ENCODE results near the gene ATP2B3.

Gene ATP2B3

DNA sequence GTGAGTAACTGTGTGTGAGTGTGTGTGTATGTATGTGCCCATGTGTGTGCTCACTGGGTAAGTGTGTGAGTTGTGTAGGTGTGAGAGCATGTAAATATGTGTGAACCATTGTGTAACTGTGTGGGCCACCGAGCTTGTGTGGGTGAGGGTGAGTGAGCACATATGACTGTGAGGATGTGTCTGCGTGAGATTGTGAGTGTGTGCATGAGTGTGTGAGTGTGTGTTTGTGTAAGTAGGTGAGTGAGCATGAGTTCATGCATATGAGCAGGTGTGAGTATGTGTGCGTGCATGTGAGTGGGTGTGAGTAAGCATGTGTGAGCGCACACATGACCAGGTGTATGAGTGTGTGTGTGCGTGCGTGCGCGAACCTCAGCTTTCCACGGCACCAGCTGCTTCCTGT, 1.4 kb upstream of the ATP2B3 start:
- H3K36me3 ChIP-seq (ENCODE audit: control insufficient read depth in 5 of 5, insufficient read depth in 5 of 5, low read length in 5 of 5) = no peaks in the 10 kb centered on the region

DNA sequence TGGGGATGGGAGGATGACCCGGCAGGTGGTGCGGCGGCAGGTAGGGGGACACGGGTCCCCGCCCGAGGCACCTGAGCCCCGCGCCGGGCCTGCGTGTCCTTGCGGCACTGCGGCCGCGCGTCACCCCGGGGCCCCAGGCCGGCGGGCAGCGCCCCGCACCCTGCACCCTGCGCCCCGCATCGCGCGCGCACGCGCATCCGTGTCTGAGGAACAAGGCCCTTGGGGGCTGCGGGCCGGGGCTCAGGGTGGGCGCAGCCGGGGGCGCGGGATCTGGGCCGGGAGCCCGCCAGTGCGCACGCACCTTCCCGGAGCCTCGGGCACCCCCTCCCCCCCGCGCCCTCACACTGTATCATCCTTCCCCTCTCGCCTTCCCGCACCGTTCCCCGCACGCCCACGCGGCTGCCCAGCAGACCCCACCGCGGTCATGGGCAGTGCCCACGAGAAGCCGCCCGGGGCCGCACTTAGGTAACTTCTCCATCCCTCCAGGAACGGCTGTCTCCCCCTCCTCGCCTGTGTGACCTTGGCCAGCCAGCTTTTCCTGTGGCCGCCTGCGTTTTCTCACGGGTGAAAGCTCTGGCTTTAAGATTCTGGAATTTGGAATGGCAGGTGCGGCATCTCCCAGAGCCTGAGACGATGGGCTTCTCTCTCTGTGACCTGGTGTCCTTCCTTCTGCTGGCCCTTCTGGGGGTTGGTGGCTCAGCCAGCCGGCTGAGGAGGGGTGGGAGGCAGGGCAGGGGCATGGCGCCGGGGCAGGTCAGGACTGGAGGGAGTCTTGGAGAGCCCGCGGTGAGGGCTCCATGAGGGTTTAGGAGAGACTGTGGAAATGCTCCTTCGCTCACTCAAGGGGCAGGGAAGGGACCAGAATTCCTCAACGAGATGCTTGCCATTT, 748 bp downstream of the ATP2B3 start:
- Histone ChIP-seq H3K4me1 (ENCODE audit: control insufficient read depth in 5 of 5, insufficient read depth in 5 of 5, low read length in 5 of 5) (peaks cover 0 to 6% (median 0%) of the 10 kb centered on the region in 5 donors), H3K4me3 (ENCODE audit: low read depth in 1 of 5, low read length in 5 of 5) (no peak overlapping the region), H3K27me3 (ENCODE audit: control insufficient read depth in 5 of 5, insufficient read depth in 4 of 5, low read length in 5 of 5) (peaks cover 14 to 79% (median 71%) of the 10 kb centered on the region in 5 donors), H3K27ac (ENCODE audit: low read depth, low read length) (no peak overlapping the region), H3K9me3 (ENCODE audit: control insufficient read depth in 5 of 5, low read length in 5 of 5) (no peaks in the 10 kb centered on the region), H3K36me3 (ENCODE audit: control insufficient read depth in 5 of 5, insufficient read depth in 5 of 5, low read length in 5 of 5) (no peaks in the 10 kb centered on the region), H3K9ac (ENCODE audit: low read length in 5 of 5) (no peak overlapping the region)

More for the DNA sequence above, 1.4 kb upstream of the ATP2B3 start:
- peaks cover 14 to 74% (median 63%) of the 10 kb centered on the region in 5 donors for H3K27me3 ChIP-seq (ENCODE audit: control insufficient read depth in 5 of 5, insufficient read depth in 4 of 5, low read length in 5 of 5)
- H3K9me3 ChIP-seq (ENCODE audit: control insufficient read depth in 5 of 5, low read length in 5 of 5) = no peaks in the 10 kb centered on the region
- H3K27ac ChIP-seq (ENCODE audit: low read depth, low read length) = no peak overlapping the region
- H3K9ac ChIP-seq (ENCODE audit: low read length in 5 of 5) = no peak overlapping the region
- H3K4me3 ChIP-seq (ENCODE audit: low read depth in 1 of 5, low read length in 5 of 5) = no peak overlapping the region
- peaks cover 0 to 3% (median 0%) of the 10 kb centered on the region in 5 donors for H3K4me1 ChIP-seq (ENCODE audit: control insufficient read depth in 5 of 5, insufficient read depth in 5 of 5, low read length in 5 of 5)

DNA sequence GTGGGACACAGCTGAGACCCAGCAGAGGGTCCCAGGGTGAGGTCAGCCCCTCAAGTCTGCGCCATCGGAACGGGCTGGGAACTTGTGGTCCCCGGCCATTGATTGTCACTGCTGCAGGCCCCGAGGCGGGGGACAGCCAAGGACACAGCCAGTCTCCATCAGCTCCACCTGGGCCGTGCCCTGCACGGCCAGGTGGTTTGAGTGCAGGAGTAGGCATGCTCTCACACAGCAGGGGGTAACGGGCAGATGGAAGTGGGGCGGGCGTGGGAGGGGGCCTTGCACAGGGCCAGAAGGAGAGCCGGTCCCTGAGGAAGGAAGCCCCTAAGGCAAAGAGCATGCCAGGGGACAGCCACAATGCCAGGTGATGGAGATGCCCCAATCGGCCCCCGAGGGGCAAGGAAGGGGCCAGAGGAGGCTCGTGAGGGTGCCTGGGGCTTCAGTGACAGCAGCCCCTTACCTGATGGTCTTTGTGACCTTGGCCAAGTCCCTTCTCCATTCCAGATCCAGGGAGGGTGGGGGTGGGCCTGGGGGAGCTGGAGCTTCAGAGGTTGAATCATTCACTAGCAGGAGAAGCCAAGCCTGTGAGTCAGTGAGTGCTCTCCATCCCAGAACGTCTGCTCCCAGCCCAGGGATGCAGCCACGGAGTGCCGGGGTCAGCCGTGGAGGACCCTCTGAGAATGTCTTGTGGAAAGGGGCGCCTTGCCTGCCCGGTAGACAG, 2.3 kb downstream of the ATP2B3 start:
- H3K4me3 ChIP-seq (ENCODE audit: low read depth in 1 of 5, low read length in 5 of 5) = no peak overlapping the region
- H3K27ac ChIP-seq (ENCODE audit: low read depth, low read length) = no peak overlapping the region
- no peaks in the 10 kb centered on the region for H3K9me3 ChIP-seq (ENCODE audit: control insufficient read depth in 5 of 5, low read length in 5 of 5)
- H3K9ac ChIP-seq (ENCODE audit: low read length in 5 of 5) = no peak overlapping the region
- H3K4me1 ChIP-seq (ENCODE audit: control insufficient read depth in 5 of 5, insufficient read depth in 5 of 5, low read length in 5 of 5) = peaks cover 0 to 6% (median 0%) of the 10 kb centered on the region in 5 donors
- H3K36me3 ChIP-seq (ENCODE audit: control insufficient read depth in 5 of 5, insufficient read depth in 5 of 5, low read length in 5 of 5) = no peaks in the 10 kb centered on the region
- H3K27me3 ChIP-seq (ENCODE audit: control insufficient read depth in 5 of 5, insufficient read depth in 4 of 5, low read length in 5 of 5) = peaks cover 14 to 76% (median 67%) of the 10 kb centered on the region in 5 donors

DNA sequence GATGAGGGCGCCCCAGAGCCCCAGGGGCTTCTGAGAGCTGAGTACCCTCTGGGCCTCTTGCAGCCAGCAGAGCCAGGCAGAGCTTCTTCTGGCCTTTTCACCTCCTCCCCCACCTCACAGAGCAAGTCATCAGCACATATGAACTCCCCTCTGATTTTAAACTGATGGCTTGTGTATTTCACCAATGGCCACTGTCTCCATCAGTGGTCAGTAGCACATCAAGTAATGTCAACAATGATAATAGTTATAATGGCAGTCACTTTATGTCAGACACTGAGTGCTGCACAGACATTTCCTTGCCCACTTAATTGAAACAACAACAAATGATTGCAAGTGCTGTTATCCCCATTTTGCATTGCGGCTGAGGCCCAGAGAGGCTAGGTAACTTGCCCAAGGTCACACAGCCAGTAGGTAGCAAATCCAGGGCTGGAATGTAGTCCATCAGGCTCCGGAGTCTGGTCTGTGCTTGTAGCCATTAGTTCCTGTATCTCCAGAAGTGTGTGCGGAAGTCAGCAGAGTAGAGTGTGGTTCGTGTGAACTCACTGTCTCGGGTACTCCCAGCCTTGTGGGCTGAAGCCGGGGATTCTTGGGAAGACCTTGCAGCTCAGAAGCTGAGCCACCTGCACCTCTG, 3.0 kb downstream of the ATP2B3 start:
- Histone ChIP-seq H3K27ac (ENCODE audit: low read depth, low read length) (no peak overlapping the region), H3K4me3 (ENCODE audit: low read depth in 1 of 5, low read length in 5 of 5) (no peak overlapping the region), H3K36me3 (ENCODE audit: control insufficient read depth in 5 of 5, insufficient read depth in 5 of 5, low read length in 5 of 5) (no peaks in the 10 kb centered on the region), H3K4me1 (ENCODE audit: control insufficient read depth in 5 of 5, insufficient read depth in 5 of 5, low read length in 5 of 5) (peaks cover 0 to 6% (median 0%) of the 10 kb centered on the region in 5 donors), H3K9me3 (ENCODE audit: control insufficient read depth in 5 of 5, low read length in 5 of 5) (no peaks in the 10 kb centered on the region), H3K9ac (ENCODE audit: low read length in 5 of 5) (no peak overlapping the region), H3K27me3 (ENCODE audit: control insufficient read depth in 5 of 5, insufficient read depth in 4 of 5, low read length in 5 of 5) (peaks cover 13 to 75% (median 67%) of the 10 kb centered on the region in 5 donors)

DNA sequence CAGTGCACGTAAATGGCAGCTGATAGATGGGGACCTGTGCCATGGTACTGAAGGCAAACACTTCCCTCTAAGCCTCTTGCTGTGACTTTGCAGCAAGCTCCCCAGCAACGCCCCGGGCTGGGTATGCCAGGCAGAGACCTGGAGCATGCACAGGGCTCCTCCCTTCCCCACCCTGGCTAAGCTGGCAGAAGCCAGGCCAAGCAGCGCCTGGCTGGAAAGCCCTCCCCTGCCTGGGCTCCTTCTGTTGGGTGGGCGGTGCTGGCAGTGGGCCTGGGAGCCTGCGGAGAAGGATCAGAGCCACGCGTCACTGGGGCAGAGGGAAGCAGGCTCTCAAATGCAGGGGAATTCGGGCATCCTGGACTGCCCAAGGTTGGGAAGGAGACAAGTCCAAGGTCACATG, 3.6 kb downstream of the ATP2B3 start:
- Histone ChIP-seq H3K4me3 (ENCODE audit: low read depth in 1 of 5, low read length in 5 of 5) (no peak overlapping the region), H3K4me1 (ENCODE audit: control insufficient read depth in 5 of 5, insufficient read depth in 5 of 5, low read length in 5 of 5) (peaks cover 0 to 6% (median 0%) of the 10 kb centered on the region in 5 donors), H3K9ac (ENCODE audit: low read length in 5 of 5) (no peak overlapping the region), H3K27ac (ENCODE audit: low read depth, low read length) (no peak overlapping the region), H3K27me3 (ENCODE audit: control insufficient read depth in 5 of 5, insufficient read depth in 4 of 5, low read length in 5 of 5) (peaks cover 18 to 75% (median 68%) of the 10 kb centered on the region in 5 donors), H3K36me3 (ENCODE audit: control insufficient read depth in 5 of 5, insufficient read depth in 5 of 5, low read length in 5 of 5) (no peaks in the 10 kb centered on the region), H3K9me3 (ENCODE audit: control insufficient read depth in 5 of 5, low read length in 5 of 5) (no peaks in the 10 kb centered on the region)

DNA sequence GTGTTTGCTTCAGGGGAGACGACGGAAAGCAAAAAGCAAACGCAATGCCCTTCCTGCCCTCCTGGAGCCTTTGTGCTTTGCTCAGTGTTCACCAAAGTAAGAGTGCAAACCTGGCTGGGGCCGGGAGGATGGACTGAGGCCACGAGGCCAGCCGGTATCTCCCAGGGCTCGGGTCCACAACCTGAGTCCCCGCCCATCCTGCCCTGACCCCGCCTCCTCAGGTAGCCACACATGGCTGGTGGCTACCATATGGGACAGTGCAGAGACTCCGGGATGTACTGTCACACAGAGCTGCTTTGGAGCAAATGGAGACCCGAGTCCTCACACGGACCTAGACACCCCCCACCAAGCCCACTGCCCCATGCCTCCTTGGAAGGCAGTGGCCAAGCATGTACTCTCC, 4.8 kb downstream of the ATP2B3 start:
- Histone ChIP-seq H3K4me3 (ENCODE audit: low read depth in 1 of 5, low read length in 5 of 5) (no peak overlapping the region), H3K9me3 (ENCODE audit: control insufficient read depth in 5 of 5, low read length in 5 of 5) (no peaks in the 10 kb centered on the region), H3K27me3 (ENCODE audit: control insufficient read depth in 5 of 5, insufficient read depth in 4 of 5, low read length in 5 of 5) (peaks cover 14 to 77% (median 74%) of the 10 kb centered on the region in 5 donors), H3K27ac (ENCODE audit: low read depth, low read length) (no peak overlapping the region), H3K4me1 (ENCODE audit: control insufficient read depth in 5 of 5, insufficient read depth in 5 of 5, low read length in 5 of 5) (peaks cover 0 to 6% (median 0%) of the 10 kb centered on the region in 5 donors), H3K36me3 (ENCODE audit: control insufficient read depth in 5 of 5, insufficient read depth in 5 of 5, low read length in 5 of 5) (no peaks in the 10 kb centered on the region), H3K9ac (ENCODE audit: low read length in 5 of 5) (no peak overlapping the region)

DNA sequence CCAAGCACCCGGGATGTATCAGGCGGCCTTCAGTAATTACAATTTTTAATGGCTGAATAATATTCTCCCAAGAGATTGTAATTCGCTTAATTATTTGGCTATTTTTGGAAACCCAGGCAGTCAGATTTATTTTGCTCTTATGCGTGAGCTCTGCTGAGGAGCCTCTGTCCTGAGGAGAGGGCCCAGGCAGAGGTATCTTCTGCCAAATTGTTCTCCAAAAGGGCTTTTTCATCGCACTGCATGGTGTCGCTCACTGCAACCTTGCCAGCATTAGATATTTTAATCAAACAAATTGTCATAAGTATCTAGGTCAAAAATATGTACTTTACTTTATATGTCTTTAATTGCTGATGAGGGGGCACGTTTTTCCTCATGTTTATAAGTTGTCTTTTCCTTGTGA, 5.8 kb downstream of the ATP2B3 start:
- Histone ChIP-seq H3K9ac (ENCODE audit: low read length in 5 of 5) (no peak overlapping the region), H3K36me3 (ENCODE audit: control insufficient read depth in 5 of 5, insufficient read depth in 5 of 5, low read length in 5 of 5) (no peaks in the 10 kb centered on the region), H3K27me3 (ENCODE audit: control insufficient read depth in 5 of 5, insufficient read depth in 4 of 5, low read length in 5 of 5) (peaks cover 14 to 84% (median 80%) of the 10 kb centered on the region in 5 donors), H3K4me1 (ENCODE audit: control insufficient read depth in 5 of 5, insufficient read depth in 5 of 5, low read length in 5 of 5) (peaks cover 0 to 6% (median 0%) of the 10 kb centered on the region in 5 donors), H3K27ac (ENCODE audit: low read depth, low read length) (no peak overlapping the region), H3K4me3 (ENCODE audit: low read depth in 1 of 5, low read length in 5 of 5) (no peak overlapping the region), H3K9me3 (ENCODE audit: control insufficient read depth in 5 of 5, low read length in 5 of 5) (no peaks in the 10 kb centered on the region)

DNA sequence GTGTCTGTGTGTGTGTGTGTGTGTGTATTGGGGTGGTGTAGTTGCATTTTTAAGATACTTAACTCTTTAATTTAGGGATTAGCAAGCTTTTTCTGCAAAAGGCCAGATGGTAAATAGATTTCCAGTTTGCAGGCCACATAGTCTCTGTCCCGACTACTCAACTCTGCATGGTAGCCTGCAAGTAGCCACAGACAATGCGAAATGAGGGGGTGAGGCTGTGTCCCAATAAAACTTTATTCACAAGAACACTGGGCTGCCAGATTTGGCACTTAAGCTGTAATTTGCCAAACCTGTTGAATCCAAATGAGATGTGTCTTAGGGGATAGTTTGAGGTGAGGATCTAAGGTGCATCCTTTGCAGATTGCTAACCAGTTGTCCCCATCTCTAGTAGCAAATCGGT, 6.8 kb downstream of the ATP2B3 start:
- no peak overlapping the region for H3K27ac ChIP-seq (ENCODE audit: low read depth, low read length)
- H3K27me3 ChIP-seq (ENCODE audit: control insufficient read depth in 5 of 5, insufficient read depth in 4 of 5, low read length in 5 of 5) = peaks cover 14 to 81% (median 79%) of the 10 kb centered on the region in 5 donors
- peaks cover 0 to 6% (median 0%) of the 10 kb centered on the region in 5 donors for H3K4me1 ChIP-seq (ENCODE audit: control insufficient read depth in 5 of 5, insufficient read depth in 5 of 5, low read length in 5 of 5)
- no peak overlapping the region for H3K4me3 ChIP-seq (ENCODE audit: low read depth in 1 of 5, low read length in 5 of 5)
- H3K9ac ChIP-seq (ENCODE audit: low read length in 5 of 5) = no peak overlapping the region
- no peaks in the 10 kb centered on the region for H3K36me3 ChIP-seq (ENCODE audit: control insufficient read depth in 5 of 5, insufficient read depth in 5 of 5, low read length in 5 of 5)
- peaks cover 0 to under 1% (median 0%) of the 10 kb centered on the region in 5 donors for H3K9me3 ChIP-seq (ENCODE audit: control insufficient read depth in 5 of 5, low read length in 5 of 5)

DNA sequence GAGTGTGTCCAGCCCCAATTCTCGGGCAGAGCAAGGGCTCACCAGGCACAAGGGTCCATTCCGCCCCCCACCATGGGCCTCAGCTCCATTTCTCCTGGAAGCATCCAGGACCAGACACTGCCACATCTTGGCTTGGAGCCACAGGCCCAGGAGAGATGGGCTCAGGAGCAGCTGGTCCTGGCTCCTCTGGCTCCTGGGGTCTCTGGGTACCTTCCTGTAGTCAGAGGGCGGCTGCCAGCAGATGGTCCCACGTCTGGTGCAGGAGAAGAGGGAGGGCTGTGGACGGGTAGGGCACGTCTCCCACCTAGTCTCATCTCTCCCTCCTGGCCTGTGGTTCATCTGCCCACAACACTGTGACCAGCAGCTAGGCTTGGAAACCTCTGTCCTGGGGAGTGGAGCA, 8.0 kb downstream of the ATP2B3 start:
- H3K27me3 ChIP-seq (ENCODE audit: control insufficient read depth in 5 of 5, insufficient read depth in 4 of 5, low read length in 5 of 5) = peaks cover 14 to 77% (median 69%) of the 10 kb centered on the region in 5 donors
- no peak overlapping the region for H3K4me3 ChIP-seq (ENCODE audit: low read depth in 1 of 5, low read length in 5 of 5)
- peaks cover 0 to 2% (median 0%) of the 10 kb centered on the region in 5 donors for H3K9me3 ChIP-seq (ENCODE audit: control insufficient read depth in 5 of 5, low read length in 5 of 5)
- H3K4me1 ChIP-seq (ENCODE audit: control insufficient read depth in 5 of 5, insufficient read depth in 5 of 5, low read length in 5 of 5) = peaks cover 0 to 6% (median 0%) of the 10 kb centered on the region in 5 donors
- no peaks in the 10 kb centered on the region for H3K36me3 ChIP-seq (ENCODE audit: control insufficient read depth in 5 of 5, insufficient read depth in 5 of 5, low read length in 5 of 5)
- no peak overlapping the region for H3K9ac ChIP-seq (ENCODE audit: low read length in 5 of 5)
- no peak overlapping the region for H3K27ac ChIP-seq (ENCODE audit: low read depth, low read length)

Data from subcutaneous abdominal adipose tissue (tissue), 5 donors.